GM12878 (cell line): ENCODE measurements around the gene FBLN5. TPM values are rescaled to one million over a fixed set of nuclear protein-coding genes. Genes with fewer than 3 reads are reported as not detected.

Experiments
- ATAC-seq: fragments of 200-7000 bp; cut with Tn5 transposase; 3 replicates; pipeline ENCODE4 v1.9.1; 2020; ENCODE audit warnings: mild to moderate bottlenecking, moderate library complexity
- BruUV-seq: library from RNA; stranded (reverse); fragments of 400-500 nt; replicated peaks from 2 replicates; lab custom pipeline; 2021; lab: Mats Ljungman, UMichigan
- CTCF ChIA-PET: fragments of 300-600 bp; sonication (Branson Sonifier 250); formaldehyde crosslinking; extraction: SDS; loops from one replicate; lab custom pipeline; 2021; ENCODE audit warnings: inconsistent platforms; lab: Yijun Ruan, JAX
- POLR2A ChIA-PET: fragments of 350-600 bp; formaldehyde crosslinking; extraction: SDS; loops from one replicate; lab custom pipeline; 2021; ENCODE audit warnings: inconsistent platforms; lab: Charles Lee
- RAD21 ChIA-PET: fragments of 300-600 bp; sonication (Branson Sonifier 250); formaldehyde crosslinking; loops from one replicate; lab custom pipeline; 2023; ENCODE audit warnings: antibody characterized with exemption; ENCODE audit not compliant: unreplicated experiment; lab: Charles Lee
- SMC1A ChIA-PET: fragments of 300-600 bp; sonication (Branson Sonifier 250); formaldehyde crosslinking; loops from one replicate; lab custom pipeline; 2023; ENCODE audit not compliant: unreplicated experiment, uncharacterized antibody; lab: Charles Lee
- DNase-seq: peaks from one replicate; pipeline ENCODE4 v3.0.0-alpha.2; 2011; ENCODE audit warnings: low read depth, low spot score
- FAIRE-seq: peaks from 3 replicates; lab custom pipeline; 2011; peaks lifted over from hg19 to GRCh38; lab: Jason Lieb, UNC
- H2AFZ ChIP-seq: 2 replicates; pipeline ENCODE4 v1.6.0; 2011; ENCODE audit warnings: low read depth, low read length, control low read depth; ENCODE audit not compliant: control insufficient read depth
- H3K27ac ChIP-seq: 2 replicates; pipeline ENCODE4 v1.5.1; 2011; ENCODE audit warnings: control low read depth; ENCODE audit not compliant: control insufficient read depth, insufficient read depth
- H3K27me3 ChIP-seq, 2 experiments: replicated peaks in 1 of 2; 2 replicates each; pipeline versions ENCODE4 v1.6.0 to v1.6.1; 2011; ENCODE audit warnings: low read length in 1 of 2; ENCODE audit not compliant: control insufficient read depth in 2 of 2, insufficient read depth in 2 of 2
- H3K36me3 ChIP-seq, 2 experiments: 2 replicates each; pipeline ENCODE4 v1.5.1; 2011; ENCODE audit warnings: low read length in 1 of 2; ENCODE audit not compliant: control insufficient read depth in 2 of 2, insufficient read depth in 2 of 2
- H3K4me1 ChIP-seq: 2 replicates; pipeline ENCODE4 v1.6.1; 2011; ENCODE audit warnings: mild to moderate bottlenecking, low read length, moderate library complexity, mixed read lengths; ENCODE audit not compliant: control insufficient read depth, insufficient read depth
- H3K4me2 ChIP-seq: 2 replicates; pipeline ENCODE4 v1.6.0; 2011; ENCODE audit warnings: control low read depth; ENCODE audit not compliant: control insufficient read depth, insufficient read depth
- H3K4me3 ChIP-seq: fragments of 200-600 bp; sonication (generic); 2 replicates; pipeline ENCODE4 v1.5.1; 2016
- H3K79me2 ChIP-seq: 2 replicates; pipeline ENCODE4 v1.6.0; 2011; ENCODE audit warnings: low read length; ENCODE audit not compliant: control insufficient read depth, insufficient read depth
- H3K9ac ChIP-seq: 2 replicates; pipeline ENCODE4 v1.8.0; 2011; ENCODE audit warnings: low read length, control low read depth, mixed read lengths; ENCODE audit not compliant: control insufficient read depth, insufficient read depth
- H3K9me3 ChIP-seq: replicated peaks from 3 replicates; pipeline ENCODE4 v1.5.1; 2011; ENCODE audit warnings: mild to moderate bottlenecking, low read length; ENCODE audit not compliant: control insufficient read depth, insufficient read depth
- H4K20me1 ChIP-seq: 2 replicates; pipeline ENCODE4 v1.6.0; 2011; ENCODE audit not compliant: control insufficient read depth, insufficient read depth
- ATF7 ChIP-seq: fragments of 450-650 bp; IDR thresholded peaks from 2 replicates; pipeline ENCODE4 v1.6.1; 2016; ENCODE audit warnings: low read depth, mild to moderate bottlenecking
- BCL3 ChIP-seq: IDR thresholded peaks from 2 replicates; pipeline ENCODE4 v1.6.1; 2011; ENCODE audit warnings: borderline replicate concordance, low read depth, mild to moderate bottlenecking, moderate library complexity, low read length; ENCODE audit not compliant: insufficient read depth, poor library complexity, severe bottlenecking
- EGR1 ChIP-seq, 2 experiments: IDR thresholded peaks; 1 replicate in 1 of 2; 2 replicates in 1 of 2; pipeline ENCODE4 v1.6.1; 2011 to 2012; ENCODE audit warnings: low read depth in 2 of 2, low read length in 2 of 2, borderline replicate concordance in 1 of 2, mild to moderate bottlenecking in 1 of 2, moderate library complexity in 1 of 2
- ELK1 ChIP-seq: IDR thresholded peaks from 2 replicates; pipeline ENCODE4 v1.6.1; 2012; ENCODE audit warnings: low read depth, low read length, improper control_type of control experiment
- MXI1 ChIP-seq: fragments of 150-350 bp; IDR thresholded peaks from 2 replicates; pipeline ENCODE4 v1.6.1; 2011; ENCODE audit warnings: low read depth, mild to moderate bottlenecking, inconsistent platforms, low read length, improper control_type of control experiment
- NBN ChIP-seq: fragments of 450-650 bp; IDR thresholded peaks from 2 replicates; pipeline ENCODE4 v1.6.1; 2016
- RAD51 ChIP-seq: fragments of 450-650 bp; IDR thresholded peaks from 2 replicates; pipeline ENCODE4 v1.6.1; 2016; ENCODE audit warnings: moderate library complexity, mild to moderate bottlenecking, inconsistent platforms
- REST ChIP-seq: IDR thresholded peaks from 2 replicates; pipeline ENCODE4 v1.6.1; 2012; ENCODE audit warnings: mild to moderate bottlenecking, low read depth, low read length
- RUNX3 ChIP-seq: IDR thresholded peaks from 2 replicates; pipeline ENCODE4 v1.6.1; 2012; ENCODE audit warnings: low read length, inconsistent platforms
- SIX5 ChIP-seq: IDR thresholded peaks from 2 replicates; pipeline ENCODE4 v1.6.1; 2011; ENCODE audit warnings: mild to moderate bottlenecking, low read depth, low read length, moderate library complexity; ENCODE audit not compliant: severe bottlenecking
- WGBS: methylation state at CpG from one replicate; pipeline ENCODE4 v1.1.6; 2016; ENCODE audit warnings: low lambda C conversion rate; ENCODE audit not compliant: insufficient replicate concordance, insufficient coverage; ENCODE audit errors: missing lambda C conversion rate; 5-methylcytosine and 5-hydroxymethylcytosine counted together
- in situ Hi-C: fragments of 300-500 bp; cut with MboI; formaldehyde crosslinking; loops from 9 replicates; pipeline ENCODE4 v1.14.3; 2018; ENCODE audit warnings: mixed read lengths
- intact Hi-C: fragments of 100-400 bp; cut with micrococcal nuclease; formaldehyde crosslinking; loops from one replicate; pipeline ENCODE4 v1.14.2; 2022; ENCODE audit not compliant: unreplicated experiment
- polyA plus RNA-seq, 11 experiments: library from polyadenylated mRNA; depleted of rRNA in 4 of 11; unstranded in 6 of 11; stranded (reverse) in 5 of 11; fragments of >200 nt; fragmentation: Nextera tagmentation in 4 of 11; fragmentation: Illumina TruSeq in 1 of 11; extraction: Ambion mirVana in 4 of 11; extraction: Trizol in 1 of 11; gene quantifications; 1 replicate in 1 of 11; 2 replicates in 10 of 11; pipeline versions ENCODE4 v1.2.1 to v1.2.3, GENCODE V29; 2011 to 2016; ENCODE audit warnings: inconsistent platforms in 2 of 11, missing spikeins in 2 of 11, low read depth in 1 of 11
- total RNA-seq, 4 experiments: library from RNA; depleted of rRNA in 3 of 4; stranded (reverse); fragments of >200 nt in 3 of 4; fragmentation: Illumina TruSeq in 1 of 4; extraction: Trizol in 1 of 4; gene quantifications; 2 replicates each; pipeline versions ENCODE4 v1.2.1 to v1.2.3, GENCODE V29; 2013 to 2021
- TF ChIP-seq, protein P1 (sequence below): fragments of 450-650 bp; IDR thresholded peaks from 2 replicates; pipeline ENCODE4 v1.6.1; 2018; ENCODE audit warnings: borderline replicate concordance, mild to moderate bottlenecking; ENCODE audit not compliant: partially characterized antibody
- TF ChIP-seq, protein P2 (sequence below): fragments of 450-650 bp; IDR thresholded peaks from 2 replicates; pipeline ENCODE4 v1.6.1; 2017; ENCODE audit warnings: low read depth, mild to moderate bottlenecking, moderate library complexity

The FBLN5 gene
- total and polyA plus RNA-seq, 10 of the 15 experiments (the other 5 are each of a cell fraction or from before 2014, with no cell fraction given): 0.03 to 0.64 (median 0.24) TPM

DNA sequence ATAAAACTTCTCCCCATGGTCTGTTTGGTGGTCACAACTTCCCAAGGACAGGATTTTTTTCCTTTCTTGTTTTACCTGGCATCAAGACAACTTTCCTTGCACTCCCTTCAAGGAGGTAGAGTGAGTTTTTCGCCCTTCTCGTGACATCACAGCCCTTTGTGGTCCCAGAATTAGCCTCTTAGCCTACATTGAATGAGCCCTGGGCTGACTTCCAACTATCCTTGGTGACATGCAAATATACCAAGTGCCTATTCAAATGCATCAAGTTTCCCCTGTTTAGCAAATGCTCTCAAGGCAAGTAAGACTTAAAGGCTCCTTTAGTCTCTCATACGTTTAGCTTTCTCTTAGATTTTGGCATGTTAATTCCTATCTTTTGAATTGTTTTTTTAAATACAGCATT, 116.7 kb downstream of the FBLN5 start:
- Histone ChIP-seq H3K79me2 (no peaks in the 10 kb centered on the region; the same call in 1 of the 2 replicates), H3K36me3 (no peaks in the 10 kb centered on the region), H3K4me3 (no peak overlapping the region), H3K4me2 (peak overlapping the region; percentile 6; the same call in 1 of the 2 replicates), H3K4me1 (no peaks in the 10 kb centered on the region), H3K27ac (no peak overlapping the region), H4K20me1 (no peaks in the 10 kb centered on the region), H3K9me3 (no peaks in the 10 kb centered on the region), H3K9ac (no peak overlapping the region), H2AFZ (no peak overlapping the region), H3K27me3 (peaks cover 0 to 3% of the 10 kb centered on the region in 2 experiments; a peak in 3 of 4 replicates)
- ChIA-PET RAD21 (interaction anchor here (2.0 kb wide), 1 partner anchor 13 kb away, joined by 4 read pairs; no protein-coding TSS in a partner anchor), CTCF (interaction anchor here (1.6 kb wide), 1 partner anchor 9 kb away, joined by 7 read pairs; no protein-coding TSS in a partner anchor), POLR2A (interaction anchor here (1.0 to 1.6 kb wide), 2 partner anchors 9 to 12 kb away, joined by 4 read pairs; no protein-coding TSS in a partner anchor), SMC1A (interaction anchor here (0.9 to 1.3 kb wide), 5 partner anchors 9 to 25 kb away, joined by 3 to 4 read pairs (median 3); no protein-coding TSS in a partner anchor)
- 0% methylated on average over 3 of the region's 3 CpGs for WGBS
- FAIRE-seq (peak; percentile 95), DNase-seq (peak; percentile 62), ATAC-seq (peak; percentile 94)
- no TSS peak for BruUV-seq
- in situ Hi-C loops: no loop called here
- intact Hi-C loops: loop anchor here (10.0 kb wide), 1 partner anchor 174 kb away; no protein-coding TSS in a partner anchor
- TF ChIP-seq EGR1 (IDR thresholded peaks at IDR 0.05; ENCODE audit: borderline replicate concordance in 1 of 2, low read depth in 2 of 2, low read length in 2 of 2) (no peak), BCL3 (no peak), RAD51 (no peak), MXI1 (no peak), REST (no peak), RUNX3 (peak; percentile 50; the same call in 1 of the 2 replicates), NBN (no peak), SIX5 (no peak), ELK1 (no peak), ATF7 (0 out of 2 replicates have a peak, but pooled peaks have one; percentile 28)
- TF ChIP-seq, protein P1, sequence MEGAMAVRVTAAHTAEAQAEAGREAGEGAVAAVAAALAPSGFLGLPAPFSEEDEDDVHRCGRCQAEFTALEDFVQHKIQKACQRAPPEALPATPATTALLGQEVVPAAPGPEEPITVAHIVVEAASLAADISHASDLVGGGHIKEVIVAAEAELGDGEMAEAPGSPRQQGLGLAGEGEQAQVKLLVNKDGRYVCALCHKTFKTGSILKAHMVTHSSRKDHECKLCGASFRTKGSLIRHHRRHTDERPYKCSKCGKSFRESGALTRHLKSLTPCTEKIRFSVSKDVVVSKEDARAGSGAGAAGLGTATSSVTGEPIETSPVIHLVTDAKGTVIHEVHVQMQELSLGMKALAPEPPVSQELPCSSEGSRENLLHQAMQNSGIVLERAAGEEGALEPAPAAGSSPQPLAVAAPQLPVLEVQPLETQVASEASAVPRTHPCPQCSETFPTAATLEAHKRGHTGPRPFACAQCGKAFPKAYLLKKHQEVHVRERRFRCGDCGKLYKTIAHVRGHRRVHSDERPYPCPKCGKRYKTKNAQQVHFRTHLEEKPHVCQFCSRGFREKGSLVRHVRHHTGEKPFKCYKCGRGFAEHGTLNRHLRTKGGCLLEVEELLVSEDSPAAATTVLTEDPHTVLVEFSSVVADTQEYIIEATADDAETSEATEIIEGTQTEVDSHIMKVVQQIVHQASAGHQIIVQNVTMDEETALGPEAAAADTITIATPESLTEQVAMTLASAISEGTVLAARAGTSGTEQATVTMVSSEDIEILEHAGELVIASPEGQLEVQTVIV: no peak
- TF ChIP-seq, protein P2, sequence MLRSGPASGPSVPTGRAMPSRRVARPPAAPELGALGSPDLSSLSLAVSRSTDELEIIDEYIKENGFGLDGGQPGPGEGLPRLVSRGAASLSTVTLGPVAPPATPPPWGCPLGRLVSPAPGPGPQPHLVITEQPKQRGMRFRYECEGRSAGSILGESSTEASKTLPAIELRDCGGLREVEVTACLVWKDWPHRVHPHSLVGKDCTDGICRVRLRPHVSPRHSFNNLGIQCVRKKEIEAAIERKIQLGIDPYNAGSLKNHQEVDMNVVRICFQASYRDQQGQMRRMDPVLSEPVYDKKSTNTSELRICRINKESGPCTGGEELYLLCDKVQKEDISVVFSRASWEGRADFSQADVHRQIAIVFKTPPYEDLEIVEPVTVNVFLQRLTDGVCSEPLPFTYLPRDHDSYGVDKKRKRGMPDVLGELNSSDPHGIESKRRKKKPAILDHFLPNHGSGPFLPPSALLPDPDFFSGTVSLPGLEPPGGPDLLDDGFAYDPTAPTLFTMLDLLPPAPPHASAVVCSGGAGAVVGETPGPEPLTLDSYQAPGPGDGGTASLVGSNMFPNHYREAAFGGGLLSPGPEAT: peak; percentile 18; the same call in 1 of the 2 replicates
